Measurements from ENCODE around the gene LAMA3.

LAMA3 gene

GRCh38 chr18:23945416-23946079 lies 256.3 kb downstream of the LAMA3 start:
- H3K36me3 ChIP-seq (ENCODE audit: insufficient read depth, low read depth, low read length): no peaks in the 10 kb centered on the region
- H3K27ac ChIP-seq (ENCODE audit: low read length): no peak overlapping the region
- H3K27me3 ChIP-seq (ENCODE audit: insufficient read depth, low read length): no peaks in the 10 kb centered on the region
- H3K4me1 ChIP-seq (ENCODE audit: insufficient read depth, low read length): peaks cover 16% of the 10 kb centered on the region
- H3K4me3 ChIP-seq (ENCODE audit: low read length): no peak overlapping the region
- no peaks in the 10 kb centered on the region for H3K9me3 ChIP-seq (ENCODE audit: insufficient read depth, low read depth, low read length)
- H3K9ac ChIP-seq (ENCODE audit: low read depth, low read length): no peak overlapping the region

DNA sequence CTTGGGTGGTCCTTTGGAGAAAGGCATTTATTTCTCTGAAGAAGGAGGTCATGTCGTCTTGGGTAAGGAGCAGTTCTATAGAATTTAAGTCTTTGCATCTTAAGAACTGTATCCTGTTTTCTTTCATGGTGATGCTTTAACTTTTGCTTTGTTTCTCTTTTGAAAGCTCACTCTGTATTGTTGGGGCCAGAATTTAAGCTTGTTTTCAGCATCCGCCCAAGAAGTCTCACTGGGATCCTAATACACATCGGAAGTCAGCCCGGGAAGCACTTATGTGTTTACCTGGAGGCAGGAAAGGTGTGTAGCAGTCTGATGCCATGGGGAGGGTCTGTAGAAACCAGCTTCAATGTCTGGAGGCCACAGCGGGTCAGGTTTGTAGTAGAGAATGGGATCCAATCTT lies 260.6 kb downstream of the LAMA3 start:
- Histone ChIP-seq H3K27me3 (ENCODE audit: insufficient read depth, low read length) (no peaks in the 10 kb centered on the region), H3K36me3 (ENCODE audit: insufficient read depth, low read depth, low read length) (no peaks in the 10 kb centered on the region), H3K4me1 (ENCODE audit: insufficient read depth, low read length) (peaks cover 27% of the 10 kb centered on the region), H3K9me3 (ENCODE audit: insufficient read depth, low read depth, low read length) (no peaks in the 10 kb centered on the region; the same call in 1 of the 2 replicates), H3K27ac (ENCODE audit: low read length) (peak overlapping the region; percentile 3), H3K4me3 (ENCODE audit: low read length) (peak overlapping the region; percentile 32; the same call in 1 of the 2 replicates), H3K9ac (ENCODE audit: low read depth, low read length) (peak overlapping the region; percentile 8; the same call in 1 of the 2 replicates)

DNA sequence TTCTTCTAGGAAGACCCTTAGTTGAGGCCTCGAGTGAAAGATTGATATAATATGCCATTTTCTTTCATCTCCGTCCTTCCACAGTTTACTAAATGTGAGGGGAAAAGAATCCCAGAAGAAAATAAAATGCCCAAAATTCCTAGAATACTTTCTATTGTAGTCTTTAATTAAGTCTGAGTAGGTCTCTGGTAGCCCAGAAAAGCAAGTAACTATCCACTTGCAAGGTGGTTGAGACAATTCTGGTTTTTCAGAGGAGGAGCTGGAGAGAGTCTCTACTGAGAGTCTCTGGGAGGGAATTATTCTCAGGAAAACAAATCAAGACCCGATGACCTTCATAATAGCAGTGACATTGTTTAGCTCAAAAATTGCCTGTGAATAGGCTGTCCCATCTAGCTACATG lies 261.4 kb downstream of the LAMA3 start:
- Histone ChIP-seq H3K27me3 (ENCODE audit: insufficient read depth, low read length) (no peaks in the 10 kb centered on the region), H3K36me3 (ENCODE audit: insufficient read depth, low read depth, low read length) (no peaks in the 10 kb centered on the region)

GRCh38 chr18:23951206-23951605 lies 262.0 kb downstream of the LAMA3 start:
- Histone ChIP-seq H3K9me3 (ENCODE audit: insufficient read depth, low read depth, low read length) (no peaks in the 10 kb centered on the region; the same call in 1 of the 2 replicates), H3K27ac (ENCODE audit: low read length) (peak overlapping the region; percentile 32), H3K27me3 (ENCODE audit: insufficient read depth, low read length) (no peaks in the 10 kb centered on the region), H3K36me3 (ENCODE audit: insufficient read depth, low read depth, low read length) (no peaks in the 10 kb centered on the region), H3K4me1 (ENCODE audit: insufficient read depth, low read length) (peaks cover 27% of the 10 kb centered on the region), H3K4me3 (ENCODE audit: low read length) (no peak overlapping the region), H3K9ac (ENCODE audit: low read depth, low read length) (0 out of 2 replicates have a peak overlapping the region, but pooled peaks have one; percentile 28)

More for the DNA sequence above, 261.4 kb downstream of the LAMA3 start:
- H3K4me1 ChIP-seq (ENCODE audit: insufficient read depth, low read length): peaks cover 27% of the 10 kb centered on the region
- peak overlapping the region; percentile 28; the same call in 1 of the 2 replicates for H3K9ac ChIP-seq (ENCODE audit: low read depth, low read length)
- H3K4me3 ChIP-seq (ENCODE audit: low read length): peak overlapping the region; percentile 32; the same call in 1 of the 2 replicates
- H3K9me3 ChIP-seq (ENCODE audit: insufficient read depth, low read depth, low read length): no peaks in the 10 kb centered on the region; the same call in 1 of the 2 replicates
- H3K27ac ChIP-seq (ENCODE audit: low read length): no peak overlapping the region

DNA sequence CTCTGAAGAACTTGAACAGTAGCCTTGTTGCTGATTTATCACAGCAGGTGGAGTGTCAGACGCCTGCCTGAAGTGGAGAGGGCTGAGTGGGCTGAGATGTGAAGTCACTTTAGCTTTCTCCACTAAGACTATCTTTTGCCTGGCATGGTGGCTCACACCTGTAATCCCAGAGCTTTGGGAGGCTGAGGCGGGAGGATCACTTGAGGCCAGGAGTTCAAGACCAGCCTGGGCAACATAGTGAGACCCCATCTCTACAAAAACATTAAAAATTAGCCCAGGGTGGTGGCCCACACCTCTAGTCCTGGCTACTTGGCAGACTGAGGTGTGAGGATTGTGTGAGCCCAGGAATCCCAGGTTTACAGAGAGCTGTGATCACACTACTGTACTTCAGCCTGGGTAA lies 264.7 kb downstream of the LAMA3 start:
- Histone ChIP-seq H3K9ac (ENCODE audit: low read depth, low read length) (no peak overlapping the region), H3K27ac (ENCODE audit: low read length) (no peak overlapping the region), H3K4me1 (ENCODE audit: insufficient read depth, low read length) (peaks cover 27% of the 10 kb centered on the region), H3K4me3 (ENCODE audit: low read length) (no peak overlapping the region), H3K27me3 (ENCODE audit: insufficient read depth, low read length) (no peaks in the 10 kb centered on the region), H3K9me3 (ENCODE audit: insufficient read depth, low read depth, low read length) (no peaks in the 10 kb centered on the region; the same call in 1 of the 2 replicates), H3K36me3 (ENCODE audit: insufficient read depth, low read depth, low read length) (no peaks in the 10 kb centered on the region)

GRCh38 chr18:23956483-23956882 lies 267.2 kb downstream of the LAMA3 start:
- no peak overlapping the region for H3K27ac ChIP-seq (ENCODE audit: low read length)
- no peaks in the 10 kb centered on the region; the same call in 1 of the 2 replicates for H3K9me3 ChIP-seq (ENCODE audit: insufficient read depth, low read depth, low read length)
- H3K27me3 ChIP-seq (ENCODE audit: insufficient read depth, low read length): no peaks in the 10 kb centered on the region
- H3K4me3 ChIP-seq (ENCODE audit: low read length): no peak overlapping the region
- no peak overlapping the region for H3K9ac ChIP-seq (ENCODE audit: low read depth, low read length)
- H3K36me3 ChIP-seq (ENCODE audit: insufficient read depth, low read depth, low read length): no peaks in the 10 kb centered on the region
- peaks cover 6% of the 10 kb centered on the region for H3K4me1 ChIP-seq (ENCODE audit: insufficient read depth, low read length)

DNA sequence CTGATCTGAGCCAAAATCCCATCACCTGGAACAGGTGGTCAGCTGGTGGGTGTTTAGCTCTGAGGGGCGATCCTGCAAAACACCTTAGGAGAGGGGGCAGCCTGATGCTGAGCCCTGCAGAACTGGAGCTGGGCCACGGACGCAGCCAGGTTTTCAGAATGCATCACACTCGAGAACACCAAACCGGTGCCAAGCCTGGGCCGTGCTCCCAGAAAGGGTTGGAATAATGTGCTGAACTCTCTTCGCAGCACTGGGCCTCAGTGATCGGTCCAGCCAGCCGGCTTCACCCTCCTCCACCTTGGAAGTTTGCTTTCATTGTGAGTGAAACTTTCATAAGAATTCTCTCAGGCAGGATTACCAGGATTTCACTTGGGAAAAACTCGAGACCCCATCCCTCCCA lies 268.8 kb downstream of the LAMA3 start:
- Histone ChIP-seq H3K27me3 (ENCODE audit: insufficient read depth, low read length) (no peaks in the 10 kb centered on the region), H3K4me3 (ENCODE audit: low read length) (no peak overlapping the region), H3K4me1 (ENCODE audit: insufficient read depth, low read length) (no peaks in the 10 kb centered on the region; the same call in 1 of the 2 replicates), H3K36me3 (ENCODE audit: insufficient read depth, low read depth, low read length) (no peaks in the 10 kb centered on the region), H3K9ac (ENCODE audit: low read depth, low read length) (no peak overlapping the region), H3K9me3 (ENCODE audit: insufficient read depth, low read depth, low read length) (no peaks in the 10 kb centered on the region; the same call in 1 of the 2 replicates), H3K27ac (ENCODE audit: low read length) (no peak overlapping the region)

DNA sequence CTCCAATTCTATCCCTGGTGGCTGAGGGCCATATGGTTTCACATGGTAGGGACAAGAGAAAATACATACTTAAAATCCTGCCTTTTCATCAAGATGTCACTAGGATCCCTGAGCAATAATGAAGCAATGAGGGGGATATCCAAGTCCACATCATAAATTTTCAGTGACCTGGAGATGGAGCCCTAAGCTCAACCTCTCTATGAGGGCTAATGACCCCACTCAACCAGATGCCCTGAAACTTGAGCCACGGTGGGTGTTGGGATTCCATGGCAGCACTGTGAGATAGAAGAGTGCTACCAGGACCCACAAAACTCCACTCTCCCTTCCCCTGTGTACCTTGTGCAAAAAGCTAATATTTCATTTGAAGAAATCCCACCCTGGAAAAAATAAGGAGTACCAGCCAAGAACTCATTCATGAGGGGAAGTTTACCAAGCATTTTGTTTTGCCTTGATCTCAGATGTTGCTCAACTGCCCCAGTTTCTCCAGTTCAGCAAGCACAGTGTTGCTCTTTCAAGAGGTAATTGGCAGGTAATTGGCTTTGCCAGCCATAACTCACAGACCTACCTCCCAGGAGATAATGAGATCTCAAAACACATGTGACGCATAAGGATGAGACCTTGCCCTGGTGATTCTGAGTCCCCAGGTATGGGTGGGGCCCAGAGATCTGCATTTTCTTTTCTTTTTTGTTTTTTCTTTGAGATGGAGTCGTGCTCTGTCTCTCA lies 274.4 kb downstream of the LAMA3 start:
- H3K4me3 ChIP-seq (ENCODE audit: low read length): no peak overlapping the region
- no peak overlapping the region for H3K9ac ChIP-seq (ENCODE audit: low read depth, low read length)
- no peak overlapping the region for H3K27ac ChIP-seq (ENCODE audit: low read length)
- no peaks in the 10 kb centered on the region; the same call in 1 of the 2 replicates for H3K4me1 ChIP-seq (ENCODE audit: insufficient read depth, low read length)
- no peaks in the 10 kb centered on the region; the same call in 1 of the 2 replicates for H3K27me3 ChIP-seq (ENCODE audit: insufficient read depth, low read length)
- H3K9me3 ChIP-seq (ENCODE audit: insufficient read depth, low read depth, low read length): no peaks in the 10 kb centered on the region
- no peaks in the 10 kb centered on the region for H3K36me3 ChIP-seq (ENCODE audit: insufficient read depth, low read depth, low read length)

- Histone ChIP-seq H3K36me3 (ENCODE audit: insufficient read depth, low read depth, low read length) (no peaks in the 10 kb centered on the region), H3K9me3 (ENCODE audit: insufficient read depth, low read depth, low read length) (no peaks in the 10 kb centered on the region), H3K9ac (ENCODE audit: low read depth, low read length) (no peak overlapping the region), H3K27me3 (ENCODE audit: insufficient read depth, low read length) (no peaks in the 10 kb centered on the region; the same call in 1 of the 2 replicates), H3K4me3 (ENCODE audit: low read length) (no peak overlapping the region), H3K4me1 (ENCODE audit: insufficient read depth, low read length) (peaks cover 4% of the 10 kb centered on the region; the same call in 1 of the 2 replicates), H3K27ac (ENCODE audit: low read length) (no peak overlapping the region)
Observed at GRCh38 chr18:23964282-23965238, 275.3 kb downstream of the LAMA3 start.

- Histone ChIP-seq H3K36me3 (ENCODE audit: insufficient read depth, low read depth, low read length) (no peaks in the 10 kb centered on the region), H3K9me3 (ENCODE audit: insufficient read depth, low read depth, low read length) (no peaks in the 10 kb centered on the region), H3K9ac (ENCODE audit: low read depth, low read length) (no peak overlapping the region), H3K27ac (ENCODE audit: low read length) (no peak overlapping the region), H3K4me1 (ENCODE audit: insufficient read depth, low read length) (peaks cover 6% of the 10 kb centered on the region; the same call in 1 of the 2 replicates), H3K4me3 (ENCODE audit: low read length) (no peak overlapping the region), H3K27me3 (ENCODE audit: insufficient read depth, low read length) (no peaks in the 10 kb centered on the region; the same call in 1 of the 2 replicates)
Observed at GRCh38 chr18:23966909-23967308, 277.7 kb downstream of the LAMA3 start.

All from iPS-20b (cell line).